SHP77 treated with DMSO at 0.1 percent for 48 hours (cell line): Measurements from ENCODE around the gene DVL2.
A peak's percentile ranks its signal among the peaks of the same experiment; 100 is the strongest.
"Not testable (repeated sequence)": the region's sequence is repeated elsewhere in the genome, so short reads cannot be mapped to it uniquely, and the experiment has no call there.

Experiments
- DNase-seq: peaks from one replicate; lab custom pipeline; 2025; lab: John Stamatoyannopoulos, UW

Gene DVL2

GRCh38 chr17:7196651-7197401 is 37.5 kb downstream of the DVL2 start:
- DNase-seq: no peak

GRCh38 chr17:7195971-7196370 is 38.3 kb downstream of the DVL2 start:
- DNase-seq: no peak

- no peak for DNase-seq
Observed at GRCh38 chr17:7192271-7192937, 41.9 kb downstream of the DVL2 start.

GRCh38 chr17:7191571-7192270 is 42.6 kb downstream of the DVL2 start:
- DNase-seq: no peak

GRCh38 chr17:7191069-7191468 is 43.2 kb downstream of the DVL2 start:
- DNase-seq: no peak

GRCh38 chr17:7190276-7190917 is 43.9 kb downstream of the DVL2 start:
- no peak for DNase-seq

- no peak for DNase-seq
Observed at GRCh38 chr17:7186241-7186640, 48.1 kb downstream of the DVL2 start.

- DNase-seq: no peak
Observed at GRCh38 chr17:7184647-7185046, 49.7 kb downstream of the DVL2 start.

GRCh38 chr17:7184091-7184488 is 50.2 kb downstream of the DVL2 start:
- peak; percentile 33 for DNase-seq

GRCh38 chr17:7183433-7184090 is 50.8 kb downstream of the DVL2 start:
- no peak for DNase-seq

GRCh38 chr17:7182101-7182500 is 52.2 kb downstream of the DVL2 start:
- not testable (repeated sequence) for DNase-seq

GRCh38 chr17:7179317-7180254 is 54.7 kb downstream of the DVL2 start, which contains the start of gene ASGR1:
Gene ASGR1 (minus strand): TSS chr17:7179370. CDS start chr17:7178563, 807 bp downstream.
- DNase-seq: no peak

- DNase-seq: no peak
Observed at GRCh38 chr17:7178973-7179316, 55.4 kb downstream of the DVL2 start.

GRCh38 chr17:7177954-7178477 is 56.3 kb downstream of the DVL2 start:
- DNase-seq: peak; percentile 37

- DNase-seq: peak; percentile 38
Observed at GRCh38 chr17:7177191-7177953, 56.9 kb downstream of the DVL2 start.

- no peak for DNase-seq
Observed at GRCh38 chr17:7176841-7177190, 57.5 kb downstream of the DVL2 start.

GRCh38 chr17:7176107-7176840 is 58.0 kb downstream of the DVL2 start:
- no peak for DNase-seq
